GM23338 (cell line): ENCODE data around the gene SMAD1. TPM values are rescaled to one million over a fixed set of nuclear protein-coding genes. Genes with fewer than 3 reads are reported as not detected.

Source experiments
- ATAC-seq: fragments of 200-7000 bp; cut with Tn5 transposase; 3 replicates; pipeline ENCODE4 v1.9.1; 2020
- DNase-seq: peaks from one replicate; pipeline ENCODE4 v3.0.0-alpha.2; 2015; ENCODE audit warnings: low spot score
- H2AFZ ChIP-seq: fragments of 200-600 bp; sonication (generic); 2 replicates; pipeline ENCODE4 v1.8.0; 2016; ENCODE audit warnings: antibody characterized with exemption, mild to moderate bottlenecking, moderate library complexity
- H3F3A ChIP-seq: fragments of 200-600 bp; sonication (generic); replicated peaks from 2 replicates; pipeline ENCODE4 v1.8.0; 2017; ENCODE audit warnings: antibody characterized with exemption, mixed run types, low read depth
- H3K27ac ChIP-seq: fragments of 200-600 bp; sonication (generic); 2 replicates; pipeline ENCODE4 v1.6.1; 2016; ENCODE audit warnings: low read depth
- H3K27me3 ChIP-seq: fragments of 200-600 bp; sonication (generic); 2 replicates; pipeline ENCODE4 v1.8.0; 2016; ENCODE audit warnings: mild to moderate bottlenecking, mixed run types, moderate library complexity; ENCODE audit not compliant: insufficient read depth
- H3K36me3 ChIP-seq: fragments of 200-600 bp; sonication (generic); 2 replicates; pipeline ENCODE4 v1.8.0; 2016; ENCODE audit warnings: mild to moderate bottlenecking; ENCODE audit not compliant: insufficient read depth
- H3K4me1 ChIP-seq: fragments of 200-600 bp; sonication (generic); 2 replicates; pipeline ENCODE4 v1.8.0; 2016; ENCODE audit warnings: mild to moderate bottlenecking, moderate library complexity; ENCODE audit not compliant: insufficient read depth
- H3K4me2 ChIP-seq: fragments of 200-600 bp; sonication (generic); 2 replicates; pipeline ENCODE4 v1.7.1; 2017; ENCODE audit warnings: mixed run types
- H3K4me3 ChIP-seq: fragments of 200-600 bp; sonication (generic); 2 replicates; pipeline ENCODE4 v1.6.1; 2016; ENCODE audit warnings: mixed run types
- H3K79me2 ChIP-seq: fragments of 200-600 bp; sonication (generic); replicated peaks from 2 replicates; pipeline ENCODE4 v1.8.0; 2017; ENCODE audit warnings: mild to moderate bottlenecking; ENCODE audit not compliant: insufficient read depth
- H3K9me2 ChIP-seq: fragments of 200-600 bp; sonication (generic); 2 replicates; pipeline ENCODE4 v1.8.0; 2017; ENCODE audit not compliant: insufficient read depth
- H4K20me1 ChIP-seq: fragments of 200-600 bp; sonication (generic); replicated peaks from 2 replicates; pipeline ENCODE4 v1.8.0; 2017; ENCODE audit warnings: mild to moderate bottlenecking; ENCODE audit not compliant: insufficient read depth
- H3K27ac Mint-ChIP-seq: 2 replicates; pipeline ENCODE4 v1.8.0; 2020; ENCODE audit warnings: inconsistent platforms, mild to moderate bottlenecking, moderate library complexity, mixed read lengths
- H3K27me3 Mint-ChIP-seq: 3 replicates; pipeline ENCODE4 v1.8.0; 2022; ENCODE audit warnings: low read depth, mild to moderate bottlenecking, moderate library complexity, mixed read lengths, inconsistent platforms; ENCODE audit not compliant: insufficient read depth, poor library complexity
- H3K36me3 Mint-ChIP-seq: 3 replicates; pipeline ENCODE4 v1.8.0; 2021; ENCODE audit warnings: low read depth, mild to moderate bottlenecking, inconsistent platforms, moderate library complexity, mixed read lengths
- H3K4me1 Mint-ChIP-seq: 3 replicates; pipeline ENCODE4 v1.8.0; 2020; ENCODE audit warnings: mild to moderate bottlenecking, inconsistent platforms, mixed read lengths
- H3K4me3 Mint-ChIP-seq: 3 replicates; pipeline ENCODE4 v1.8.0; 2021; ENCODE audit warnings: moderate library complexity, mild to moderate bottlenecking, inconsistent platforms, mixed read lengths
- H3K9me3 Mint-ChIP-seq: 3 replicates; pipeline ENCODE4 v1.8.0; 2020; ENCODE audit warnings: moderate library complexity, mild to moderate bottlenecking, inconsistent platforms, mixed read lengths
- CREB1 ChIP-seq: fragments of 250-450 bp; sonication (Bioruptor Pico); IDR thresholded peaks from 2 replicates; pipeline ENCODE4 v1.5.0; 2020; ENCODE audit warnings: low read depth, mild to moderate bottlenecking, moderate library complexity
- ETS1 ChIP-seq: IDR thresholded peaks from 2 replicates; pipeline ENCODE4 v1.6.1; 2016; ENCODE audit warnings: antibody characterized with exemption
- EZH2 ChIP-seq: fragments of 200-600 bp; sonication (generic); IDR thresholded peaks from one replicate; pipeline ENCODE4 v1.8.0; 2017; ENCODE audit warnings: antibody characterized with exemption, mild to moderate bottlenecking, low read depth; ENCODE audit not compliant: unreplicated experiment
- EZH2phosphoT487 ChIP-seq: fragments of 200-600 bp; sonication (generic); IDR thresholded peaks from one replicate; pipeline ENCODE4 v1.8.1; 2018; ENCODE audit warnings: antibody characterized with exemption; ENCODE audit not compliant: unreplicated experiment
- JUNB ChIP-seq: IDR thresholded peaks from one replicate; pipeline ENCODE4 v1.6.1; 2016; ENCODE audit warnings: antibody characterized with exemption; ENCODE audit not compliant: unreplicated experiment
- NANOG ChIP-seq: IDR thresholded peaks from 2 replicates; pipeline ENCODE4 v1.6.1; 2016; ENCODE audit warnings: antibody characterized with exemption, borderline replicate concordance
- POLR2AphosphoS5 ChIP-seq: IDR thresholded peaks from 2 replicates; pipeline ENCODE4 v1.6.1; 2016; ENCODE audit warnings: antibody characterized with exemption, low read depth
- REST ChIP-seq: IDR thresholded peaks from one replicate; pipeline ENCODE4 v1.6.1; 2018; ENCODE audit warnings: antibody characterized with exemption; ENCODE audit not compliant: unreplicated experiment
- STAT1 ChIP-seq: IDR thresholded peaks from one replicate; pipeline ENCODE4 v1.6.1; 2016; ENCODE audit warnings: antibody characterized with exemption; ENCODE audit not compliant: unreplicated experiment
- ZNF114 ChIP-seq: fragments of 250-450 bp; sonication (Bioruptor Pico); IDR thresholded peaks from 2 replicates; pipeline ENCODE4 v1.5.0; 2020; ENCODE audit warnings: mild to moderate bottlenecking, moderate library complexity
- ZNF331 ChIP-seq: fragments of 250-450 bp; sonication (Bioruptor Pico); IDR thresholded peaks from 2 replicates; pipeline ENCODE4 v1.5.0; 2020; ENCODE audit warnings: low read depth, mild to moderate bottlenecking, moderate library complexity
- polyA plus RNA-seq: library from polyadenylated mRNA; unstranded; fragments of >200 nt; fragmentation: Nextera tagmentation; extraction: Ambion mirVana; gene quantifications from 2 replicates; pipeline ENCODE4 v1.2.1, GENCODE V29; 2016
- total RNA-seq: library from RNA; depleted of rRNA; stranded (reverse); fragments of >200 nt; shearing (Covaris generic); gene quantifications from 2 replicates; pipeline ENCODE4 v1.2.3, GENCODE V29; 2014
- TF ChIP-seq, protein P1 (sequence below), 2 experiments: fragments of 200-600 bp in 1 of 2; sonication (generic) in 1 of 2; conservative IDR thresholded peaks; 2 replicates each; pipeline versions ENCODE4 v1.5.1 to v1.6.1; 2016 to 2017; ENCODE audit warnings: antibody characterized with exemption in 2 of 2, low read depth in 2 of 2, mild to moderate bottlenecking in 2 of 2, moderate library complexity in 1 of 2
- TF ChIP-seq, protein P2 (sequence below): fragments of 250-450 bp; sonication (Bioruptor Pico); IDR thresholded peaks from 2 replicates; pipeline ENCODE4 v1.5.0; 2020; ENCODE audit warnings: mild to moderate bottlenecking, moderate library complexity

The SMAD1 gene
- total and polyA plus RNA-seq, 2 experiments from 2014 or later = 19.8 to 33.6 TPM

DNA sequence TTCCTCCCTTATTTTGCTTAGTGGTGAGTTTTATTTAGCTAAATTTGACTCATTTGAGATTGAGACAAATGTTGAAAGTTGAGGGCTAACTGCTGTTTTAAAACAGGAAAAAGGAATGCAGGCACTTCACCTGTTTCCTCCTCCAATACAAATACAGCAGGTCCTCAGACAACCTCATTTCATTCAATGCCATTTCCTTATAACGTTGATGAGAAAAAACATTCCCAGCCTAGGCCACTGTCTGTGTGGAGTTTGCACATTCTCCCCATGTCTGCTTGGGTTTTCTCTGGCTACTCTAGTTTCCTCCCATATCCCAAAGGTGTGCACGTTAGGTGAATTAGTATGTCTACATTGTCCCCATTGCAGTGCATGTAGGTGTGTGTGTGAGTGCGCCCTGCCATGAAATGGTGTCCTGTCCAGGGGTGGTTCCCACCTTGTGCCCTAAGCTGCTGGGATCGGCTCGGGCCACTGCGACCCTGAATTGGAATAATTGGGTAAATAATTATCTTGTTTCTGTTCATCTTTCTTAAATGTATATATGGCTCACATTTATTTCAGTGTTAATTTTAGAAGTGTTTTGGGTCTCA, 21.9 kb downstream of the SMAD1 start:
- H3K27ac Mint-ChIP-seq = no peak overlapping the region
- H3F3A ChIP-seq = no peaks in the 10 kb centered on the region
- peak; percentile 51; the same call in 2 of the 3 replicates for ATAC-seq
- peaks cover 49% of the 10 kb centered on the region for H3K4me1 ChIP-seq
- no peaks in the 10 kb centered on the region for H3K9me2 ChIP-seq
- no peaks in the 10 kb centered on the region for H3K27me3 Mint-ChIP-seq
- H3K36me3 ChIP-seq = no peaks in the 10 kb centered on the region
- no peak overlapping the region for H2AFZ ChIP-seq
- no peak overlapping the region for H3K4me3 Mint-ChIP-seq
- no peaks in the 10 kb centered on the region for H3K36me3 Mint-ChIP-seq
- H3K27me3 ChIP-seq = no peaks in the 10 kb centered on the region
- H3K4me2 ChIP-seq = peak overlapping the region; percentile 33; the same call in 1 of the 2 replicates
- no peaks in the 10 kb centered on the region for H3K9me3 Mint-ChIP-seq
- H3K4me1 Mint-ChIP-seq = peaks cover 51% of the 10 kb centered on the region
- no peak overlapping the region for H3K4me3 ChIP-seq
- H3K27ac ChIP-seq = peak overlapping the region; percentile 61; the same call in 1 of the 2 replicates
- peaks cover 99% of the 10 kb centered on the region for H3K79me2 ChIP-seq
- no peaks in the 10 kb centered on the region for H4K20me1 ChIP-seq
- TF ChIP-seq ZNF331 (CRISPR knock-in tag) (no peak), JUNB (no peak), STAT1 (no peak), POLR2AphosphoS5 (no peak), CREB1 (CRISPR knock-in tag) (no peak), ZNF114 (CRISPR knock-in tag) (no peak), EZH2phosphoT487 (no peak), REST (no peak), EZH2 (no peak), NANOG (no peak), ETS1 (no peak)
- TF ChIP-seq, protein P1, sequence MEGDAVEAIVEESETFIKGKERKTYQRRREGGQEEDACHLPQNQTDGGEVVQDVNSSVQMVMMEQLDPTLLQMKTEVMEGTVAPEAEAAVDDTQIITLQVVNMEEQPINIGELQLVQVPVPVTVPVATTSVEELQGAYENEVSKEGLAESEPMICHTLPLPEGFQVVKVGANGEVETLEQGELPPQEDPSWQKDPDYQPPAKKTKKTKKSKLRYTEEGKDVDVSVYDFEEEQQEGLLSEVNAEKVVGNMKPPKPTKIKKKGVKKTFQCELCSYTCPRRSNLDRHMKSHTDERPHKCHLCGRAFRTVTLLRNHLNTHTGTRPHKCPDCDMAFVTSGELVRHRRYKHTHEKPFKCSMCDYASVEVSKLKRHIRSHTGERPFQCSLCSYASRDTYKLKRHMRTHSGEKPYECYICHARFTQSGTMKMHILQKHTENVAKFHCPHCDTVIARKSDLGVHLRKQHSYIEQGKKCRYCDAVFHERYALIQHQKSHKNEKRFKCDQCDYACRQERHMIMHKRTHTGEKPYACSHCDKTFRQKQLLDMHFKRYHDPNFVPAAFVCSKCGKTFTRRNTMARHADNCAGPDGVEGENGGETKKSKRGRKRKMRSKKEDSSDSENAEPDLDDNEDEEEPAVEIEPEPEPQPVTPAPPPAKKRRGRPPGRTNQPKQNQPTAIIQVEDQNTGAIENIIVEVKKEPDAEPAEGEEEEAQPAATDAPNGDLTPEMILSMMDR (conservative IDR thresholded peaks at IDR 0.05; ENCODE audit: low read depth in 2 of 2) = no peak
- TF ChIP-seq, protein P2, sequence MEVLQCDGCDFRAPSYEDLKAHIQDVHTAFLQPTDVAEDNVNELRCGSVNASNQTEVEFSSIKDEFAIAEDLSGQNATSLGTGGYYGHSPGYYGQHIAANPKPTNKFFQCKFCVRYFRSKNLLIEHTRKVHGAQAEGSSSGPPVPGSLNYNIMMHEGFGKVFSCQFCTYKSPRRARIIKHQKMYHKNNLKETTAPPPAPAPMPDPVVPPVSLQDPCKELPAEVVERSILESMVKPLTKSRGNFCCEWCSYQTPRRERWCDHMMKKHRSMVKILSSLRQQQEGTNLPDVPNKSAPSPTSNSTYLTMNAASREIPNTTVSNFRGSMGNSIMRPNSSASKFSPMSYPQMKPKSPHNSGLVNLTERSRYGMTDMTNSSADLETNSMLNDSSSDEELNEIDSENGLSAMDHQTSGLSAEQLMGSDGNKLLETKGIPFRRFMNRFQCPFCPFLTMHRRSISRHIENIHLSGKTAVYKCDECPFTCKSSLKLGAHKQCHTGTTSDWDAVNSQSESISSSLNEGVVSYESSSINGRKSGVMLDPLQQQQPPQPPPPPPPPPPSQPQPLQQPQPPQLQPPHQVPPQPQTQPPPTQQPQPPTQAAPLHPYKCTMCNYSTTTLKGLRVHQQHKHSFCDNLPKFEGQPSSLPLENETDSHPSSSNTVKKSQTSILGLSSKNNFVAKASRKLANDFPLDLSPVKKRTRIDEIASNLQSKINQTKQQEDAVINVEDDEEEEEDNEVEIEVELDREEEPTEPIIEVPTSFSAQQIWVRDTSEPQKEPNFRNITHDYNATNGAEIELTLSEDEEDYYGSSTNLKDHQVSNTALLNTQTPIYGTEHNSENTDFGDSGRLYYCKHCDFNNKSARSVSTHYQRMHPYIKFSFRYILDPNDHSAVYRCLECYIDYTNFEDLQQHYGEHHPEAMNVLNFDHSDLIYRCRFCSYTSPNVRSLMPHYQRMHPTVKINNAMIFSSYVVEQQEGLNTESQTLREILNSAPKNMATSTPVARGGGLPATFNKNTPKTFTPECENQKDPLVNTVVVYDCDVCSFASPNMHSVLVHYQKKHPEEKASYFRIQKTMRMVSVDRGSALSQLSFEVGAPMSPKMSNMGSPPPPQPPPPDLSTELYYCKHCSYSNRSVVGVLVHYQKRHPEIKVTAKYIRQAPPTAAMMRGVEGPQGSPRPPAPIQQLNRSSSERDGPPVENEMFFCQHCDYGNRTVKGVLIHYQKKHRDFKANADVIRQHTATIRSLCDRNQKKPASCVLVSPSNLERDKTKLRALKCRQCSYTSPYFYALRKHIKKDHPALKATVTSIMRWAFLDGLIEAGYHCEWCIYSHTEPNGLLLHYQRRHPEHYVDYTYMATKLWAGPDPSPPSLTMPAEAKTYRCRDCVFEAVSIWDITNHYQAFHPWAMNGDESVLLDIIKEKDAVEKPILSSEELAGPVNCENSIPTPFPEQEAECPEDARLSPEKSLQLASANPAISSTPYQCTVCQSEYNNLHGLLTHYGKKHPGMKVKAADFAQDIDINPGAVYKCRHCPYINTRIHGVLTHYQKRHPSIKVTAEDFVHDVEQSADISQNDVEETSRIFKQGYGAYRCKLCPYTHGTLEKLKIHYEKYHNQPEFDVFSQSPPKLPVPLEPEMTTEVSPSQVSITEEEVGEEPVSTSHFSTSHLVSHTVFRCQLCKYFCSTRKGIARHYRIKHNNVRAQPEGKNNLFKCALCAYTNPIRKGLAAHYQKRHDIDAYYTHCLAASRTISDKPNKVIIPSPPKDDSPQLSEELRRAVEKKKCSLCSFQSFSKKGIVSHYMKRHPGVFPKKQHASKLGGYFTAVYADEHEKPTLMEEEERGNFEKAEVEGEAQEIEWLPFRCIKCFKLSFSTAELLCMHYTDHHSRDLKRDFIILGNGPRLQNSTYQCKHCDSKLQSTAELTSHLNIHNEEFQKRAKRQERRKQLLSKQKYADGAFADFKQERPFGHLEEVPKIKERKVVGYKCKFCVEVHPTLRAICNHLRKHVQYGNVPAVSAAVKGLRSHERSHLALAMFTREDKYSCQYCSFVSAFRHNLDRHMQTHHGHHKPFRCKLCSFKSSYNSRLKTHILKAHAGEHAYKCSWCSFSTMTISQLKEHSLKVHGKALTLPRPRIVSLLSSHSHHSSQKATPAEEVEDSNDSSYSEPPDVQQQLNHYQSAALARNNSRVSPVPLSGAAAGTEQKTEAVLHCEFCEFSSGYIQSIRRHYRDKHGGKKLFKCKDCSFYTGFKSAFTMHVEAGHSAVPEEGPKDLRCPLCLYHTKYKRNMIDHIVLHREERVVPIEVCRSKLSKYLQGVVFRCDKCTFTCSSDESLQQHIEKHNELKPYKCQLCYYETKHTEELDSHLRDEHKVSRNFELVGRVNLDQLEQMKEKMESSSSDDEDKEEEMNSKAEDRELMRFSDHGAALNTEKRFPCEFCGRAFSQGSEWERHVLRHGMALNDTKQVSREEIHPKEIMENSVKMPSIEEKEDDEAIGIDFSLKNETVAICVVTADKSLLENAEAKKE (CRISPR knock-in tag) = no peak
- no peak for DNase-seq
